ENCODE results near the gene HOXB6.

HOXB6 gene

GRCh38 chr17:48593840-48594537, 10.8 kb downstream of the HOXB6 start:
- DNase-seq = peak; percentile 87 to 90

- peak in 1 of 2 donors; percentile 45 for DNase-seq
Observed at GRCh38 chr17:48593126-48593829, 11.5 kb downstream of the HOXB6 start, which contains the start of gene HOXB5. Gene HOXB5, minus strand, starts transcription at chr17:48593779. Its CDS starts 97 bp downstream, at chr17:48593682.

GRCh38 chr17:48592577-48592976, 12.2 kb downstream of the HOXB6 start:
- DNase-seq = peak in 1 of 2 donors; percentile 43

- DNase-seq = no peak
Observed at GRCh38 chr17:48592057-48592514, 12.7 kb downstream of the HOXB6 start.

- DNase-seq = no peak
Observed at GRCh38 chr17:48591255-48592056, 13.3 kb downstream of the HOXB6 start.

GRCh38 chr17:48590607-48591161, 14.1 kb downstream of the HOXB6 start:
- DNase-seq = no peak

GRCh38 chr17:48589831-48590606, 14.8 kb downstream of the HOXB6 start, which contains the start of gene HOXB3:
Gene HOXB3, minus strand, starts transcription at chr17:48590241. Its CDS starts 37,767 bp downstream, at chr17:48552474.
- no peak for DNase-seq

- DNase-seq = no peak
Observed at GRCh38 chr17:48589060-48589830, 15.5 kb downstream of the HOXB6 start.

GRCh38 chr17:48588528-48588927, 16.3 kb downstream of the HOXB6 start:
- DNase-seq = no peak

- no peak for DNase-seq
Observed at GRCh38 chr17:48588074-48588415, 16.7 kb downstream of the HOXB6 start.

GRCh38 chr17:48587276-48588073, 17.3 kb downstream of the HOXB6 start:
- DNase-seq = no peak

GRCh38 chr17:48586355-48587258, 18.2 kb downstream of the HOXB6 start:
- DNase-seq = peak in 1 of 2 donors; percentile 49

- no peak for DNase-seq
Observed at GRCh38 chr17:48584223-48584741, 20.5 kb downstream of the HOXB6 start.

GRCh38 chr17:48583708-48584222, 21.0 kb downstream of the HOXB6 start:
- DNase-seq = no peak

GRCh38 chr17:48582750-48583069, 22.1 kb downstream of the HOXB6 start:
- no peak for DNase-seq

- DNase-seq = no peak
Observed at GRCh38 chr17:48579760-48580554, 24.8 kb downstream of the HOXB6 start.

GRCh38 chr17:48579471-48579759, 25.4 kb downstream of the HOXB6 start:
- DNase-seq = no peak

Measured in stimulated activated CD4-positive, alpha-beta T cell treated with anti-CD3 and anti-CD28 coated beads, Interleukin-2, amount 100 ng/mL, for 24 hours (primary cell).